Measurements from ENCODE around the gene SCAF4.
A peak's percentile ranks its signal among the peaks of the same experiment; 100 is the strongest.
"Not testable (repeated sequence)": the region's sequence is repeated elsewhere in the genome, so short reads cannot be mapped to it uniquely, and the experiment has no call there.

Gene SCAF4

DNA sequence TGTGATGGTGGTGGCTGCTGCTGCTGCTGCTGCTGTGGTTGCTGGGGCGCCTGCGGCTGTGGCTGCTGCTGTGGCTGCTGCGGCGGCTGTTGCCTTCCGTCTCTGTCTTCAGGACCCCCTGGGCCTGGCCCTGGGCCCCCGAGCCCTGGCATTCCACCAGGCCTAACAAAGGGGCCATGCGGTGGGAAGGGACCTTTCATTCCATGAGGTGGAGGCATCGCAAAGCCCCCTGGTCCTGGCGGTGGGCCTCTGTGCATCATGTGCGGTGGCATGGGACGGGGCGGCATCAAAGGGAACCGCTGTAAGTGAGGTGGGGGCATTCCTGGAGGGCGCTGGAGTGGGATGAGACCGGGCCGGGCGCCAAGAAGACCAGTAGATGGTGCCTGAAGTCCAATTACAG is 60.0 kb downstream of the SCAF4 start:
- no peak for DNase-seq (ENCODE audit: low read depth)

- DNase-seq (ENCODE audit: low read depth), result no peak
Observed at GRCh38 chr21:31671146-31671716, 60.7 kb downstream of the SCAF4 start.

DNA sequence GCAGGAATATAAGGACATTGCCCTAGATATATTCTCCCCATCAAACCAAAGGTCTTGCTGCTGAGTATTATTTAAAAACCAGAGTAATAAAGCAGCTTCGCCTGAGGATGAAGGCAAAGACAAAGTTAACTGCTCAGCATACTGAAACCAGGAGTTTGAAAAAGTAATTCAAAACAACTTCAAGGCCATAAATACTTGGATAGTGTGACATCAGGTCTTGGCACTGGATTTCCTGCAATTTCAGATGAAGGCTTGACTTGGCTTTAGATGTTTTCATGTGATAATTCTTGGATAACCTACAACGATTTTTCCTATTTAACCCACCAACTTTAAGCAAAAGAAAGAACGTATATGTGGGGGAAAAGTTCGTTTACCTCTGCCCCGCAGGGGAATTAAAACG is 61.8 kb downstream of the SCAF4 start:
- no peak for DNase-seq (ENCODE audit: low read depth)

DNA sequence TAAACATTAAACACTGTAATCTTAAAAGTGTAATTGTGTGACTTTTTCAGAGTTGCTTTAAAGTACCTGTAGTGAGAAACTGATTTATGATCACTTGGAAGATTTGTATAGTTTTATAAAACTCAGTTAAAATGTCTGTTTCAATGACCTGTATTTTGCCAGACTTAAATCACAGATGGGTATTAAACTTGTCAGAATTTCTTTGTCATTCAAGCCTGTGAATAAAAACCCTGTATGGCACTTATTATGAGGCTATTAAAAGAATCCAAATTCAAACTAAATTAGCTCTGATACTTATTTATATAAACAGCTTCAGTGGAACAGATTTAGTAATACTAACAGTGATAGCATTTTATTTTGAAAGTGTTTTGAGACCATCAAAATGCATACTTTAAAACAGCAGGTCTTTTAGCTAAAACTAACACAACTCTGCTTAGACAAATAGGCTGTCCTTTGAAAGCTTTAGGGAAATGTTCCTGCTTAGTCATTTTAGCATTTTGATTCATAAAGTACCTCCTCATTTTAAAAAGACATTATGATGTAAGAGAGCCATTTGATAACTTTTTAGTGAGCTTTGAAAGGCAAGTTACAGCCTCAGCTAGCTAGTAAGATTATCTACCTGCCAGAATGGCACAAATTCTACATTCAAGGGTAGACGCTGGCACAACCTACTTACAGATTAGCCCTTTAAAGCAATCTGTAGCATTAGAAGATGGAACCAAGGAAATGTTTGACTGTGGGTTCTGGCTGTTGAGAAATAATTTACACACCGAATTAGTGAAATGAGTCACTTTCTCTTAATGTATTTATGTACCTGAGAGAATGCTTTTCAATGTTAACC is 63.0 kb downstream of the SCAF4 start:
- DNase-seq (ENCODE audit: low read depth), result no peak

DNA sequence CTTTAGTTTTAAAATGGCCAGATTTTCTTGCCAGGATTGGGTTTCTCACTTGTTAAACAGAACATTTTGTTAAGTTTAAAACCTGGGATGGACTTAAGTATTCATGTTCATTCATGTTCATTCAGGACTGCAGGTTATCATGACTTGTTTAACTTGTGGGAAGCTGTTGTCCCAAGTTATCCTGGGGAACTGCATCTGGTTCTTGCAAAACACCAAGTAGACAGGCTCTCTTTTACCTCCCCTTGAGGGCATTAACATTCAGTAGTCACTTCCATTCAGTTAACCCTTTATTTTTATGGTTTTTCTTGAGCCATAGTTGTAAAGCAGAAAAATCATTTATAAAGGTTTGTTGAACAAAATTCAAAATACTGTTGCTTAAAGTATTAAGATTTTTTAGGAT is 64.3 kb downstream of the SCAF4 start:
- no peak for DNase-seq (ENCODE audit: low read depth)

- DNase-seq (ENCODE audit: low read depth), result no peak
Observed at GRCh38 chr21:31667132-31667531, 64.8 kb downstream of the SCAF4 start.

DNA sequence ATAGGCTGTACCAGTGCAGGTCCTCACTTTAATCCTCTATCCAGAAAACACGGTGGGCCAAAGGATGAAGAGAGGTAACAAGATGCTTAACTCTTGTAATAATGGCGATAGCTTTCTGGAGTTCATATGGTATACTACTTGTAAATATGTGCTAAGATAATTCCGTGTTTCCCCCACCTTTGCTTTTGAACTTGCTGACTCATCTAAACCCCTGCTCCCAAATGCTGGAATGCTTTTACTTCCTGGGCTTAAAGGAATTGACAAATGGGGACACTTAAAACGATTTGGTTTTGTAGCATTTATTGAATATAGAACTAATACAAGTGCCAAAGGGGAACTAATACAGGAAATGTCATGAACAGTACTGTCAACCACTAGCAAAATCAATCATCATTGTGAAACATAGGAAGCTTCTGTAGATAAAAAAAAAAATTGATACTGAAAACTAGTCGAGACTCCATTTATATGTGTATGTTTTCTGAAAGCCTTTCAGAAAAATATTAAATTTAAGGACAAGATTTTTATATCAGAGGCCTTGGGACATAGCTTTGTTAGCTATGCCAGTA is 65.4 kb downstream of the SCAF4 start:
- DNase-seq (ENCODE audit: low read depth), result no peak

GRCh38 chr21:31665869-31666268 is 66.0 kb downstream of the SCAF4 start:
- DNase-seq (ENCODE audit: low read depth), result not testable (repeated sequence)

DNA sequence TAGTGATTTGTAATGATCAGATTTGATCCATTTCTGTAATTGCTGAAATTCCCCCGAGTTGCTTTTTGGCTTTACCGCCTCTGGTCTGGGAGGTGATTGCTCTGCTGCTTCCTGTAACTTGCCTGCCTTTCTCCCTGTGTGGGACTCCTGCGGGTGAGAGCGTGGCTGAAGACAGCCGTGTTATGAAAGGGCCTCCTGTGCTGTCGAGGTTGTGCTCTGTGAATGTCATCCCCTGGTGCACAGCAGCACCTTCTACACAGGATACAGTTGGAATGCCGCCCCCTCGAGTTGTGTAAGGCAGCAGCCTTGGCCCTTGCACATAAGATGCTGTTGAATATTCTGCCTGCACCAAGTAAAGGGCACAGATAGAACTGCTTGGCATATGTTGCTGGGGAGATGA is 66.5 kb downstream of the SCAF4 start:
- DNase-seq (ENCODE audit: low read depth), result no peak

GRCh38 chr21:31663584-31664249 is 68.2 kb downstream of the SCAF4 start:
- no peak for DNase-seq (ENCODE audit: low read depth)

GRCh38 chr21:31660591-31660990 is 71.3 kb downstream of the SCAF4 start:
- DNase-seq (ENCODE audit: low read depth), result no peak

DNA sequence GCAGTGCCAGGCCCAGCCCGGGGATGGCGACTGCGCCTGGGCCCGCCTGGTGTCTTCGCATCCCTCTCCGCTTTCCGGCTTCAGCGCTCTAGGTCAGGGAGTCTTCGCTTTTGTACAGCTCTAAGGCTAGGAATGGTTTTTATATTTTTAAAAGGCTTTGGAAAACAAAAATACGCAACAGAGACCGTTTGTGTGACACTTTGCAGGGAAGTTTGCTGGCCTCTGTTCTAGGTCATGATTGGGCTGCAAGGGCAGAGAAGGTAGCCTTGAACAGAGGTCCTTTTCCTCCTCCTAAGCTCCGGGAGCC is 71.7 kb downstream of the SCAF4 start:
- DNase-seq (ENCODE audit: low read depth), result peak; percentile 8

DNA sequence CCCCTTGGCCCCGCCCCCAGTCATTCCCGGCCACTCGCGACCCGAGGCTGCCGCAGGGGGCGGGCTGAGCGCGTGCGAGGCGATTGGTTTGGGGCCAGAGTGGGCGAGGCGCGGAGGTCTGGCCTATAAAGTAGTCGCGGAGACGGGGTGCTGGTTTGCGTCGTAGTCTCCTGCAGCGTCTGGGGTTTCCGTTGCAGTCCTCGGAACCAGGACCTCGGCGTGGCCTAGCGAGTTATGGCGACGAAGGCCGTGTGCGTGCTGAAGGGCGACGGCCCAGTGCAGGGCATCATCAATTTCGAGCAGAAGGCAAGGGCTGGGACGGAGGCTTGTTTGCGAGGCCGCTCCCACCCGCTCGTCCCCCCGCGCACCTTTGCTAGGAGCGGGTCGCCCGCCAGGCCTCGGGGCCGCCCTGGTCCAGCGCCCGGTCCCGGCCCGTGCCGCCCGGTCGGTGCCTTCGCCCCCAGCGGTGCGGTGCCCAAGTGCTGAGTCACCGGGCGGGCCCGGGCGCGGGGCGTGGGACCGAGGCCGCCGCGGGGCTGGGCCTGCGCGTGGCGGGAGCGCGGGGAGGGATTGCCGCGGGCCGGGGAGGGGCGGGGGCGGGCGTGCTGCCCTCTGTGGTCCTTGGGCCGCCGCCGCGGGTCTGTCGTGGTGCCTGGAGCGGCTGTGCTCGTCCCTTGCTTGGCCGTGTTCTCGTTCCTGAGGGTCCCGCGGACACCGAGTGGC is 72.2 kb downstream of the SCAF4 start, which contains the start of gene SOD1:
Gene SOD1 (plus strand): TSS at position 158 of the 723 bp plus-strand sequence. CDS start 77 bp downstream, at position 235.
- DNase-seq (ENCODE audit: low read depth), result peak; percentile 54

DNA sequence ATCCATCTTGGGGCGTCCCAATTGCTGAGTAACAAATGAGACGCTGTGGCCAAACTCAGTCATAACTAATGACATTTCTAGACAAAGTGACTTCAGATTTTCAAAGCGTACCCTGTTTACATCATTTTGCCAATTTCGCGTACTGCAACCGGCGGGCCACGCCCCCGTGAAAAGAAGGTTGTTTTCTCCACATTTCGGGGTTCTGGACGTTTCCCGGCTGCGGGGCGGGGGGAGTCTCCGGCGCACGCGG is 72.7 kb downstream of the SCAF4 start:
- DNase-seq (ENCODE audit: low read depth), result no peak

DNA sequence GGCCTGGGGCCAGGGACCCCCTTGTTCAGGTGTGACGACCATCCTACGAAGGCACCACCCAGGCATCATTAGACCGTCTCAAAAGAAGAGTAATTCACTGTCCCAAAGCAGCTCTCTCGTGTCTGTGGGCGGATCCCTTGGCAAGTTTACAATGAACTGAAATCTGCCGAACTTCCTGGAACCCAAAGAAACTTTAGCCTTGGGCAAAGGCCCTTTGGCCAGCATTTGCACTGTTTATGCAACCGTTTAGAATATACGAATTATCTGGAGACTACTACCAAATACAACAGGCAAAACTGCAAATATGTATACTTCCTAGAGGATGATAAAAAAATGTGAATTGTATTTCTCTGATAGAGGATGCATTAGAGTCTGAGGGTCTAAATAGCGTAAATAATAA is 73.9 kb downstream of the SCAF4 start:
- DNase-seq (ENCODE audit: low read depth), result no peak

DNA sequence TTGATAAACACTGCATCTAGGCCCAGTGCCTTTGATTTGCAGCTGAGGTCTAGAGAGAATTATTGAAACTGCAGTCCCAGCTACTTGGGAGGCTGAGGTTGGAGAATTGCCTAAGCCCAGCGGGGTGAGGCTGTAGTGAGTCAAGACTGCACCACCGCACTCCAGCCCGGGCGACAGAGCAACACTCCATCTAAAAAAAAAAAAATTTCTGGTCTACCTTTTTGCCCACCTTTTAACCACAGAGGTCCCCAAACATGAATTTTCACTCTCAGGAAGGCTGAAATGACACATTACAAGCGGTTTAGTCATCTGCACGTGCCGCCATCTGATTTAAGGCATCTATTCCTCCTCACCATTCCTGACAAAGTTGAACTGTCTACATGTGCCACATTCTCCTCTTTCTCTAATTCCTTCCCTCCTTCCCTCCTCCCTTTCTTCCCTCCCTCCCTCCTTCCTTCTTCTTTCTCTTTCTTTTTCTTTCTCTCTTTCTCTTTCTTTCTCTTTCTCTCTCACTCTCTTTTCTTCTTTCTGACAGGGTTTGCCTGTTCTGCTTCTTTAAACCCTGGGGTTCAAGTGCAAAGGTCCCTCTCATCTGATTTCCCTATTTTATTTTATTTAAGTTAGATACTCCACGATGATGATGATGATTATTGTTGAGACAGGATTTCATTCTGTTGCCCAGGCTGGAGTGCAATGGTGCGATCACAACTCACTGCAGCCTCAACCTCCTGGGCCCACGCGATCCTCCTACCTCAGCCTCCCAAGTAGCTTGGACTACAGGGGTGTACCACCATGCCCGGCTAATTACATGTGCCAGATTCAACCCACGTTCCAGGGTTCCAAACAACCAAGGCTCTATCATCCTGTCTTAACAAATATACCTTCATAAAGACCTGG is 75.5 kb downstream of the SCAF4 start:
- no peak for DNase-seq (ENCODE audit: low read depth)

GRCh38 chr21:31654821-31655580 is 76.9 kb downstream of the SCAF4 start:
- not testable (repeated sequence) for DNase-seq (ENCODE audit: low read depth)

DNA sequence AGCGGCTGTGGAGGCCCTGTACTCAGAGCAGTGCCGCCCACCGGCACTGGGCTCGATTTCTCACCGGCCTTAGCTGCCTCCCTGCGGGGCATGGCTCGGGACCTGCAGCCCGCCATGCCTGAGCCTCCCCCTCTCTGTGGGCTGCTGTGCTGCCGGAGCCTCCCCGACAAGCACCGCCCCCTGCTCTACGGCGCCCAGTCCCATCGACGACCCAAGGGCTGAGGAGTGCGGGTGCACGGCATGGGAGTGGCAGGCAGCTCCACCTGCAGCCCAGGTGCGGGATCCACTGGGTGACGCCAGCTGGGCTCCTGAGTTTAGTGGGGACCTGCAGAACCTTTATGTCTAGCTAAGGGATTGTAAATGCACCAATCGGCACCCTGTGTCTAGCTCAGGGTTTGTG is 77.6 kb downstream of the SCAF4 start:
- DNase-seq (ENCODE audit: low read depth), result no peak

DNA sequence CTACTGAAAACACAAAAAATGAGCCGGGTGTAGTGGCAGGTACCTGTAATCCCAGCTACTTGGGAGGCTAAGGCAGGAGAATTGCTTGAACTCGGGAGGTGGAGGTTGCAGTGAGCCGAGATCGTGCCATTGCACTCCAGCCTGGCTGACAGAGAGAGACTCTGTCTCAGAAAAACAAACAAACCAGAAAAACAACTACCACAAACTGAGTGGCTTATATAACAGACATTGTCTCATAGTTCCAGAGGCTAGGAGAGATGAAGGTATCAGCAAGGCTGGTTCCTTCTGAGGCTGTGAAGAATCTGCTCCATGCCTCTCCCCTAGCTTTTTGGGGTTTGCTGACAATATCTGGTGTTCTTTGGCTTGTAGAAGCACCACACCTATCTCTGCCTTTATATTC is 80.4 kb downstream of the SCAF4 start:
- not testable (repeated sequence) for DNase-seq (ENCODE audit: low read depth)

DNA sequence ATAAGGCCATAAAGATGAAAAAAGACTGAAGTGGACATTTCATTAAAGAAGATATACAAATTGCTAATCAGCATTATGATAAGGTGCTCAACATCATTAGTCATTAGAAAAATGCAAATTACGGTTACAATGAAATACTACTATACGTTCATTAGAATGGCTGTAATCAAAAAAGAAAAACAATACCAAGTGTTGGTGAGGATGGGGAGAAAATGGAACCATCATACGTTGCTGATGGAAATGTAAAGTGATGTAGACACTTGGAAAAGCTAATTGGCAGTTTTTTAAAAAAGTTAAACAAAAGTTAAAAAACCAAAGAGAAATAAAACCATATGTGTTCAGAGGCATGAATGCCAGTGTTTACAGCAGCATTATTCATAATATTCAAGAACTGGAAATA is 81.0 kb downstream of the SCAF4 start:
- DNase-seq (ENCODE audit: low read depth), result no peak

- DNase-seq (ENCODE audit: low read depth), result no peak
Observed at GRCh38 chr21:31647650-31648049, 84.3 kb downstream of the SCAF4 start.

Measured in GM04503 (cell line).